PC-3 (cell line): ENCODE results near the gene KIF21A.

Experiments used
- EZH2 ChIP-seq: fragments of 300-600 bp; sonication (generic); IDR thresholded peaks from one replicate; pipeline ENCODE4 v1.6.1; 2017; ENCODE audit warnings: antibody characterized with exemption, mild to moderate bottlenecking, low read length; ENCODE audit not compliant: unreplicated experiment
- TF ChIP-seq, protein P1 (sequence below): fragments of 300-600 bp; sonication (generic); conservative IDR thresholded peaks from 2 replicates; pipeline ENCODE4 v1.5.1; 2017; ENCODE audit warnings: antibody characterized with exemption, low read depth, mild to moderate bottlenecking, low read length

GRCh38 chr12:39435531-39435930 is 7.4 kb downstream of the KIF21A start:
- TF ChIP-seq, protein P1, sequence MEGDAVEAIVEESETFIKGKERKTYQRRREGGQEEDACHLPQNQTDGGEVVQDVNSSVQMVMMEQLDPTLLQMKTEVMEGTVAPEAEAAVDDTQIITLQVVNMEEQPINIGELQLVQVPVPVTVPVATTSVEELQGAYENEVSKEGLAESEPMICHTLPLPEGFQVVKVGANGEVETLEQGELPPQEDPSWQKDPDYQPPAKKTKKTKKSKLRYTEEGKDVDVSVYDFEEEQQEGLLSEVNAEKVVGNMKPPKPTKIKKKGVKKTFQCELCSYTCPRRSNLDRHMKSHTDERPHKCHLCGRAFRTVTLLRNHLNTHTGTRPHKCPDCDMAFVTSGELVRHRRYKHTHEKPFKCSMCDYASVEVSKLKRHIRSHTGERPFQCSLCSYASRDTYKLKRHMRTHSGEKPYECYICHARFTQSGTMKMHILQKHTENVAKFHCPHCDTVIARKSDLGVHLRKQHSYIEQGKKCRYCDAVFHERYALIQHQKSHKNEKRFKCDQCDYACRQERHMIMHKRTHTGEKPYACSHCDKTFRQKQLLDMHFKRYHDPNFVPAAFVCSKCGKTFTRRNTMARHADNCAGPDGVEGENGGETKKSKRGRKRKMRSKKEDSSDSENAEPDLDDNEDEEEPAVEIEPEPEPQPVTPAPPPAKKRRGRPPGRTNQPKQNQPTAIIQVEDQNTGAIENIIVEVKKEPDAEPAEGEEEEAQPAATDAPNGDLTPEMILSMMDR: no peak
- TF ChIP-seq EZH2: no peak
